GDM1 (cell line): ENCODE data around the gene STRN4.
A peak's percentile ranks its signal among the peaks of the same experiment; 100 is the strongest.
"Not testable (repeated sequence)": the region's sequence is repeated elsewhere in the genome, so short reads cannot be mapped to it uniquely, and the experiment has no call there.

Experiments
- DNase-seq: peaks from one replicate; lab custom pipeline; 2025; lab: John Stamatoyannopoulos, UW

STRN4 gene

DNA sequence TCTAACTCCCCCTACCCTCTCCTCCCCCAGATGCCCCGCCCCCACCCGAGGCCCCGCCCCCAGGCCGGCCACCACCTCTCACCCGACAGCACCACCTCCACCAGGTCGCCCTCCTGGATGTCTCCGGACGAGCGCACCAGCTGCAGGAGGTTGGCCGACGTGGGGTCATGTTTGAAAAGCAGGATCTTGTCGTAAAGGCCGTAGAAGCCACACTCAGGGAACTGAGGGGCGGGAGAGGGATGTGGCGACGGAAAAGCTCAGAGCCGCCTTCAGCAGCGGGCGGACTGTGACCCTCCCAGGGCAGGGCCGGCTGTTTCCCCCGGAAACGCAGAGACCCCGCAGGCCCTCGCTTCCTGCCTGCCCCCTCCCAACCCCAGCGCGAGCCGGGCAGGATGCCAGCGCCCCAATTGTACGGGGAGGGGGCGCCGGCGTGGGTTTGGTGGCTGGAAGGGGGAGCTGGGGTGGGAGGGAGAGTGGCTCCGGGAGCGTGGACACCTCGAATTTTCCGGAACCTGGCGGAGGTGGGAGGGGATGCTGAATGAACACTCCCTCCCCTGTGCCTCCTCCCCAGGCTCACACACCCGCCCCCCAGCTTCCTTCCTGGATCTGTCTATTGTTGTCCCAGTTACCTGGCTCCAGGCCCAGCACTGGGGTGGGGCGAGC, 32.3 kb downstream of the STRN4 start:
- DNase-seq = peak; percentile 96

DNA sequence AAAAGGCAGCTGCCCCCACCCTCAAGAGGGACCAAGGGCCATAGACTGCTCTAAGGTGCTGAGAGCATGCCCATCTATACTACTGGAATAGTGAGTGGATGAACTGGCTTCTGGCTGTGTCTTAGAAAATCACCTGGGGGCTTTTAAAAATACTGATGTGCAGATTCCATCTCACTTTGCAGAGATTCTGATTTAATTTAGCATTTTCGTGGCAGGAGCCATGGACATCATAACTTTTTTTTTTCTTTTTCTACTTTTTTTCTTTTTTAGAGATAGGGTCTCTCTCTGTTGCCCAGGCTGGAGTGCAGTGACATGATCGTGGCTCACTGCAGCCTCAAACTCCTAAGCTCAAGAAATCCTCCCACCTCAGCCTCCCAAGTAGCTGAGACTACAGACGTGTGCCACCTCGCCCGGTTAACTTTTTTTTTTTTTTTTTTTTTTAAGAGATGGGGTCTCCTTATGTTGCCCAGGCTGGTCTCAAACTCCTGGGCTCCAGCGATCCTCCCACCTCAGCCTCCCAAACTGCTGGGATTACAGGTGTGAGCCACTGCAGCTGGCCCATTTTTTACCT, 33.4 kb downstream of the STRN4 start:
- DNase-seq = not testable (repeated sequence)

DNA sequence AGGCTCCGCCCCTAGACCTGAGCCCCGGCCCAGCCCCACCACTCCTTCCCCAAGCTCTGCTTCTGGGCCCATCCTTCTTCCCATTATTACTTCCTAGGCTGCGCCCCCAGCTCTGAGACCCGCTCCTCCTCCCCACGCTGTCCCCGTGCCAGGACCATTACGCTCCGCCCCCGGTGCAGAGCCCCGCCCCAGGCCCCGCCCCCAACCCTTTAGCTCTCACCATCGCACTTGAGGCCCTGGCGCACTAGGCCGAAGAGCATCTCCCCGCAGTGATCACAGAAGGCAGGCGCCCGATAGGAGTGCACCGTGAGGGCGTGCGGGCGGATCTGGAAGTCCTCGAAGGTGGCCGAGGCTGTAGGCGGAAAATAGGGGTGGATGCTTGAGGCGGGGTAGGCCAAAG, 35.6 kb downstream of the STRN4 start:
- no peak for DNase-seq

DNA sequence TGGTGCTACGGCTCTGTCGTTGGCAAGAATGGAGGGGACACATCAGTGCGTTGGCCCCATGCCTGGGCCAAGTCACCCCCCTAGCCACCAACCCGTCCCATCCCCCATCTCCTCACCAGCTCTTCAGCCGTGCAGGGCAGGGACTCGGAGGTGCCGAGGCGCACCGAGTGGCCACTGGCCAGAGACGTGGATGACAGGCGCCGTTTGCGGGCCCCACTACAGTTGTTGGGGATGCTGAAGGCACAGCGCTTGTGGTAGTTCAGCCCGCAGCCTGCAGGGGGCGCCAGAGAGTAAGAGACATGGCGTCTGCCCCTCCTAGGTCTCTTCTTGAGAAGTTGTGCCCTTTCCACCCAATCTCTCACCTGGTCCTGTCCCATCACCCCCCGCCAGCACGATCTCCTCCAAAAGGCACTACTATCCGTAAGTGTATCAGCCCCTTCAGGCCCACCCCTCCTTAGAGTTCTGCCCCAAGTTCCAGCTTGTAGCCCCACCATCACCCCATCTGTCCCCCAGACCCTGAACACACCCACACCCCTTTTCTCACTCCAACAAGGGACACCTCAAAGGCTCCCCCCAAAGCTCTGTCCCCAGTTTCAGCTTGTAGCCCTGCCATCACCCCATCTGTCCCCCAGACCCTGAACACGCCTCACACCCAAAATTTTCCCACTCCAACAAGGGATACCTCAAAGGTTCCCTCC, 41.7 kb downstream of the STRN4 start:
- DNase-seq = peak; percentile 52

DNA sequence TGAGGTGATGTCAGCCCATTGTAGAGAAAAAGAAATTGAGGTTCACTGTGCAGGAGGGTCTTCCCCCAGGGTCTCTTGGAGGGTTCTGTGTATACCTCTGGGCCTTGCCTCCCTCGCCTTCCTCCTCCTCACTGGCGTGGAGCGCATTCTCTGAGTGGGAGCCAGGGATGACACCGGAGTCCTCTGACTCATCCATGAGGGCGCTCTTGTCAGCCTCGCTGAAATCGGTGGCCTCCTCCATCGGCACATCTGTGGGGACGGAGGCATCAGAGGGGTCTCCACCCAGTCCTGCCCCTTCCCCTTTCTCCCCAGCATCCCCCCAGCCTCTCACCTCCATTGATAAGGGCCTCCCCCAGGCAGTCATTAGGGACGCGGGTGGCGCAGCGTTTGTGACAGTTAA, 45.5 kb downstream of the STRN4 start:
- DNase-seq = no peak

DNA sequence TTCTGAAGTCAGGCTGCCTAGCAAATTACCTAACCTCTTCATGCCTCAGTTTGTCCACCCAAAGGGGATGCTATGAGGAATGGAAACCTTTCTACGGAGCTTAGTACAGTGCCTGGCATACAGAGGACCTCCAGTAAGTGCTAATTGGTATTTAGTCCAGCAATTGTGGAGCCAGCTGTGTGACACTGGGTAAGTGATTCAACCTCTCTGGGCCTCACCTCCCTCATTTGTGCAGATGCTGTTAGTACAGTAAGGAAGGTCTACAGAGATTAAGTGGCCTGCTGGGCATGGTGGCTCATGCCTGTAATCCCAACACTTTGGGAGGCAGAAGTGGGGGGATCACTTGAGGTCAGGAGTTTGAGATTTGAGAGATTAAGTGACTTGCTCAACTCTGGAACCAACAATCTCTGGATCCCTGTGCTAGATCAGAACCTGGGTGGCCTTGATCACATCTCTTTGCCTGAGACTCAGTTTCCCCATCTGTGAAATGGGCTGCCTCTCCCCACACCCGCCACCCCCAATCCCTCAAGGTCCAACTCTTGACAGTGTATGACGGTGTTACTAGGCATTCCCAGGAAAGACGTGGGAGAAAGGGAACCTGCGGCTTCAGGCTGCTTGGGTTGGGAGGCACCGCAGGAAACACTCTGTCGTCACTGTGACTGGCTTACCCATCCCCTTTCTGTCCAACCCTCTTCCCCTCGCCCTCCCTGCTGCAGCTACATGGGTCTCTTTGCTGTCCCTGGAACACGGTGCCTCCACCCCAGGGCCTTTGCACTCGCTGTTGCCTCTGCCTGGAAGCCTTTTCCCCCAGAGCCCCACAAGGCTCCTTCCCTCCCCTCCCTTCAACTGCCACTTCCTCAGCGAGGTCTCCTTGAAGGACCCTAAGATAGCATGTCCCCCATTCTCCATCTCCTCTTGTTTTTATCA, 47.6 kb downstream of the STRN4 start:
- no peak for DNase-seq

DNA sequence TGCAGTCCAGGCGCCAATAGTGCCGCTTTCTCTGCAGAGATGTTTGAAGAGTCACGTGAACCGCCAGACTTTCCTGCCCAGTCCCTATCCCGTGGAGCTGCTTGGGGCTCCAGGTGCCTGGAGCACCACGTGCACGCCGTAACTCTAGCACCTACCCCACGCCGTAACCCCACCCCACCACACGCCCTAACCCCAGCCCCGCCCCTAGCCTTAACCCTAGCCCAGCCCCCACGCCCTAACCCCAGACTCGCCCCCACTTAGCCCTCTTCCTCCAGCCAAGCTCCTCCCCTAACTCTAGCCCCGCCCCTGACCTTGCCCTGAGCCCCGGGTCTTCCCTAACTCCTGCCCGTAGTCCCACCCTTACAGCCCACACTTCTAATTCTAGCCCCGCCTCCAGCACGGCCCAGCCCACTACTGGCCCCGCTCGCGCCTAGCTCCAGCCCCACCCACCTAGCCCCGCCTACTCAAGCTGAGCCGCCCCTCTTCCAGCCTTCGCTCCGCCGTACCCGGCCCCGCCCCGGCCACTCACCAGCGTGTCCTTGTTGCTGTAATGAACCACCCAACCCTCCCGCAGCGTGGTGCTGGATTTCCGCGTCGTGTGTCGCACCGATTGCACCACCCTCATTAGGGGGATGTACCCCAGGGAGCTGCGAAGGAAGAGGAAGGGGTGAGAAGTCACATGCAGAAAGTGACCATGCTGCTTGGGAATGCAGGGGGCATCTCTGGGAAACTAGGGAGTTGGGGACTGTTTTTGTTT, 48.9 kb downstream of the STRN4 start:
- DNase-seq = no peak

DNA sequence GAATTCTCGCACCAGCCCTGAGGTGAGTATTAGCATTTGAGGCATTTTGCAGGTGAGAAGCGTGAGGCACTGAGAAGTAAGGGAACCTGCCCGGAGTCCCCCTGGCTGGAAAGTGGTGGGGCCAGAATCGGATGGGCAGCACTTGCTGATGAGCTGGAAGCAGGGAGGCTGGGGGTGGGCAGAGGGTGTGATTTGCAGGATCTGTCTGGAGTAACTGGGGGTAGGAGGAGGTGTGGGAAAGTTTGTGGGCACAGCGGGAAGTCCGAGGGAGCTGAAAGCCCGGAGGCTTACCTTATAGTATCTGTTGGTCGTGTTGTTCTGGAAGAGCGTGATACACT, 49.4 kb downstream of the STRN4 start:
- DNase-seq = no peak

DNA sequence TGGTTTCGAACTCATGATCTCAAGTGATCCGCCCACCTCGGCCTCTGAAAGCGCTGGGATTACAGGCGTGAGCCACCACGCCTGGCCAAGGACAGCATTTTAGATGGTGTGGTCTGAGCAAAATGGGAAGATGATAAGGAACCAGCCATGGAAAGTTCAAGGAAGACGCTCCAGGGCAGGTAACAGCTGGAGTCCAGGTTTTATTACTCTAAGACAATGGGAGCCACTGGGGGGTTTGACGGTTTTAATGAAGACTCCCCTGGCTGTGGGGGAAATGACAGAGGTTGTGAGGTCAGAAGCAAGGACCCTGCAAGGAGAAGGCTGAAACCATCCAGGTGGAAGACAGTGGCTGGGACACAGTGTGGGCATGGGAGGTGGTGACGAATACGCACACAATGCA, 50.2 kb downstream of the STRN4 start:
- no peak for DNase-seq

DNA sequence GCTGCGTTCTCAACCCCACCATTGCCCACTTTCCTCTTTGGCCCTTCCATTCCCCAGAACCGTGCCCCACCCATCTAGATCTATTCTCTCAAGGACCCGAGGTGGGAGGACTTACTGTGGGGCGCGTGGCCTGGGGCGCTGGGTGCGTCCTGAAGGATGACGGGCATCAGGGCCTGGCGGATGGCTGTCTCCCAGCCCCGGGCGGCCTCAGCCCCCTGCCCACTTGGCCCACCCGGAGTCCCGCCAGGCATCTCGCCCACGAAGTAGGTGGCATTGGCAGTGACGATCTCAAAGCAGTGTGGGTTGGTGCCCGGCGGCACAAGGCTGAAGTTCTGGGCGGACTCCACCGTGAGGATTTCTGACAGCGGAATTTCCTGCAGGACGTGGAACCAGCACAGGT, 52.5 kb downstream of the STRN4 start:
- no peak for DNase-seq

DNA sequence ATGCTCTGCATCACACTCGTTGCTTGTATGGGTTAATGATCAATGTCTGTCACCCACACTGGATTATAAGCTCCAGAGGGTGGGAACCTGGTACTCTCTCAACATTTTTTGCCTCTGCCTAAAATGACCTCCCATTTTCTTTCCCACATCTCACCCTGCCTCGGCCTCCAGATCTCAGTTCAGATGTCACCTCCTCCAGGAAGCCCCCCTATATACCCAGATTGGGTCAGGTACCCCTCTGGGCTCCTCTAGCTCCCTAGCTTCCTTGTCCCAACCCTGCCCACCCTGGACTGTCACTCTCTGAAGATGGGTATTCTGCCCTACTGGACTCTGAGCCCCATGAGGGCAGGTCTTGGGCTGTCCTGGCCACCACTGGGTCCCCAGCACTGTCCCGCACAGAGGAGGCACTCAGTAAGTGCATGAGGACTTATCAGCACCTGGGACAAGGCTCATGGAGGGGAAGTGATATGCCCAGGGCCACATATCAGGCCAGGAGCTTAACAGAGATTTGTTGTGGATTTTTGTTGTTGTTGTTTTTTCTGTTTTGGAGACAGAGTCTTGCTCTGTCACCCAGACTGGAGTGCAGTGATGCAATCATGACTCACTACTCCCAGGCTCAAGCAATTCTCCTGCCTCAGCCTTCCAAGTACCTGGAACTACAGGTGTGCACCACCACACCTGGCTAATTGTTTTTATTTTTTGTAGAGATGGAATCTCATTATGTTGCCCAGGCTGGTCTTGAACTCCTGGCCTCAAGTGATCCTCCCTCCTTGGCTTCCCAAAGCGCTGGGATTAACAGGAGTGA, 53.1 kb downstream of the STRN4 start:
- DNase-seq = no peak

DNA sequence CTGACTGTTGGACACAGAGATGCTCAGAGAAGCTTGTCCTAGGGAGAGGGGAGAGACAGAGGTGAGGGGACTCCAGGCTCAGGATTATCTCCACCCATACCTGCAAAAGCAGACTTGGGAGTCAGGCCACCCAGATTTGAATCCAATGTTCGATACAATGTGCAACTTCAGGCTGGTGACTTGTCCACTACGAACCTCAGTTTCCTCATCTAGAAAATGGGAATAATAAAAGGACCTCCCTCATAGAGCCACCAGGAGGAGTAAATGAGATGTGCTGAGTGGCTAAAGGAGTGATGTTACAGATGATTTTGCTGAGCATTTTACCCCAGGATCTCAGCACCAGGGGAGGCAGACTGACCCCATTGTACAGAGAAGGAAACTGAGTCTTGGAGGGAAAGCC, 54.3 kb downstream of the STRN4 start:
- DNase-seq = no peak

DNA sequence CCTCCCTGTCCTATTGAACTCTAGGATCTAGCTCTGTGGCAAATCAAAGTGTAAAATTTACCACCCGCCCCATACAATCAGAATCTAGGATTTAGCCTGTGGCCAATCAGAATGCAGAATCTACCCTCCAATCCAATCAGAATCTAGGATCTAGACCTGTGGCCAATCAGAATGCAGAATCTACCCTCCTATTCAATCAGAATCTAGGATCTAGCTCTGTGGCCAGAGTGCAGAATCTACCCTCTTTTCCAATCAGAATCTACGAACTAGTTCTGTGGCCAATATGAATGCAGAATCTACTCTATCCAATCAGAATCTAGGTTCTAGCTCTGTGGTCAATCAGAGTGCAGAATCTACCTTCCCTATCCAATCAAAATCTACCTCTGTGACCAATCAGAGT, 55.1 kb downstream of the STRN4 start:
- no peak for DNase-seq

DNA sequence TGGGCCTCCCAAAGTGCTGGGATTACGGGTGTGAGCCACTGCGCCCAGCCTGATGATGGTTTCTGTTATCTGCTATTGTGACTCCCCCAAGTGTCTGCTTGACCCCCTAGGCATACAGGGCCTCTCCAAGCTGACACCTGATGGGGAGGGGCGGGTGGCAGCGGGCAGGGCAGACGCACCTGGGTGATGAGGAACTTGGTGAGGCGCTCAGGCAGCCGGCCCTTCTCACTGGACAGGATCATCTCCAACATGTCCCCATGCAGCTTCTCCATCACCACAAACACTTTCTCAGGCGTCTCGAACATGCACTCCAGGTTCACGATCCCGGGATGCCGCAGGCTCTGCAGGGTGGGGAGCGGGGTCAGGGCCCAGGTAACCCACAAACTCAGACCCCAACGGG, 56.9 kb downstream of the STRN4 start:
- DNase-seq = no peak

DNA sequence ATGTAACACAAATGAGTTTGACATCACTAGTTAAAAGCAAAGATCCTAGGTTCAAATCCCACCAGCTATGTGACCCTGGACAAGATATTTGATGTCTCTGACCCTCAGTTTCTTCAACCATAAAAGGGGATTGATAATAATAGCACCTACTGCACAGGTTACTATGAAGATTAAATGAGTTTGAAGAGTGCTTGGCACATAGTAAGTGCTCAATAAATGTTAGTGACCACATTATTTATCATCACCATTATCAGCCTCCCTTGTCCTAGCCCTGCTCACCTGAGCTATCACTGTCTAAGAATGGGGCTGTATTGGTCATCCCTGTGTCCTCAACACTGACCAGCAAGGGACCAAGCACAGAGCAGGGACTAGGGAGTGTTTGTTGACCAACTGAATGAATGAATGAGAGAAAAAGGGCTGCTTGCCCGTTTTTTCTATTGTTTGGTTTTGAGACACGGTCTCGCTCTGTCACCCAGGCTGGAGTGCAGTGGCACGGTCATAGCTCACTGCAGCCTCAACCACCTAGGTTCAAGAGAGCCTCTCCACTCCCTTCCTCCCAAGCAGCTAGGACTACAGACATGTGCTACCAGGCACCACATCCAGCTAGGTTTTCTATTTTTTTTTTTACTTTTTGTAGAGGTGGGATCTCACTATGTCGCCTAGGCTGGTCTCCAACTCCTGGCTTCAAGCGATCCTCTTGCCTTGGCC, 58.7 kb downstream of the STRN4 start:
- no peak for DNase-seq

DNA sequence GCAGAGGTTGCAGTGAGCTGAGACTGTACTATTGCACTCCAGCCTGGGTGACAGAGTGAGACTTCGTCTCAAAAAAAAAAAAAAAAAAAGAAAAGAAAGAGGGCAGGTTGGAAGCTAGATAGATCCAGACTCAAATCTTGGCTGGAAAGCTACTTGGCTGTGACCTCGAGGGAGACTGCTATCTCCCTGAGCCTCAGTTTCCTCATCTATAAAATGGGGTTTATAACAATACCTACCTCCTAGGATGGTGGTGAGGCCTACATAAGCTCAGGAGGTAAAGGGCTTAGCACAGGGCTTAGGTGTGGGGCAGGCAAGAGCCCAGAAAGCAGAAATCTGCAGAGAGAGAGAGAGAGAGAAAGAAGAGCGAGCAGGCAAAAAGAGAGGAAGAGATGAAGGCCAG, 61.1 kb downstream of the STRN4 start:
- DNase-seq = no peak

DNA sequence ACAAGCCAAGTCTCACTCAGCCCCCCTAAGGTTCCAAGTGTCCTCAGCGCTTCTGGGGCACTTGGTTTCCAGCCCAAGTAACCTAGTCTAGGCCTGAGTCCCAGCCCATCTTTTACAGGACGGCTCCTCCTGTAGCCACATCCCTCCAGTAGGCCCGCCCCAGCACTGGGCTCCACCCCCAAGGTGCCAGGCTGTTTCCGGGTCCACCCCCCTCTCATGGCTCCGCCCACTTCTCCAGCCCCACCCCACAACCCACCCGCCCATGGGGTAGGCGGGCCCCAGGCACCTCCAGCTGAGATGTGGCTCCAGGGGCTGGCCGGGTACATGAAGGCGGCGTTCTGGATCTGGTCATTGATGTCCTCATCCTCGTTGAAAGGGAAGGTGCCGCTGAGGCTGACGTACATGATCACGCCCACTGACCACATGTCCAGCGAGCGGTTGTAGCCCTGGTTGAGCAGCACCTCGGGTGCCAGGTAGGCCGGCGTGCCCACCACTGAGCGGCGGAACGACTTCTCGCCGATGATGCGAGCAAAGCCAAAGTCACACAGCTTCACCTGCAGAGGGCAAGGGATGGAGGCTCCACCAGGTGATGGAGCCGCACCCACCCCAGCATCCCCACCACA, 68.0 kb downstream of the STRN4 start:
- DNase-seq = no peak

DNA sequence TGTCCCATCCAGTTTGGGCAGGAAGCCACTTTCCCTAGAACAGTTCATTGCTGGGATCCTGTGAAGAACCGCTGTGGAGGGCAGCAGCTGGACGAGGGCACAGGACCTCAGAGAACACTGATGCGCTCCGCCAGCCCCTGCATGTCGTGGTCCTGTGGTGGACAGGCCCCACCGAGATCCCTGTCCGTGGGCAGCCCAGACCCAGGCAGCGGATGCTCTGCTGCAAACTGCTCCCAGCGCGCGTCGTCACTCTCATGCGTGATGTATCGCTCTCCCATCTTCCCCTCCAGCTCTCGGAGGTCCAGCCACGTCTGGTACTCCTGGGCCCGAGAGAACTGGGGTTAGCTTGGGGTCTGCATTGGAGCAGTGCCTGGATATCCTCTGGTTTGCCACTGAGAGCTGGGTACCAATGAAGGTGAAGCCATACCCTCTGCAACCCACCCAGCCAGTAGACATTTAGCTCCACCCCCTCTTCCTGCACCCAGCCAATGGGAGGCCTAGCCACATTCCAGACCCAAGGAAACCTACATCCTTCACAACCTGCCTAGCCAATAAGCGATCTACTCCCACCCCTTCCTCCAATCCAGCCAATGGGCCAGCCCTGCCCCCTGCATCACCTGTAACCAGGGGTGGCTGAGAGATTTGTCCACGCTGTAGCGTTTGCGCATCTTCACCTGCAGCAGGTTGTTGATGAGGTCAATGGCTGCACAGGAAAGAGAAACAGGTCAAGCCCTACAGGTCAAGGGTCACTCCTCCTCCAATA, 71.7 kb downstream of the STRN4 start:
- DNase-seq = no peak

DNA sequence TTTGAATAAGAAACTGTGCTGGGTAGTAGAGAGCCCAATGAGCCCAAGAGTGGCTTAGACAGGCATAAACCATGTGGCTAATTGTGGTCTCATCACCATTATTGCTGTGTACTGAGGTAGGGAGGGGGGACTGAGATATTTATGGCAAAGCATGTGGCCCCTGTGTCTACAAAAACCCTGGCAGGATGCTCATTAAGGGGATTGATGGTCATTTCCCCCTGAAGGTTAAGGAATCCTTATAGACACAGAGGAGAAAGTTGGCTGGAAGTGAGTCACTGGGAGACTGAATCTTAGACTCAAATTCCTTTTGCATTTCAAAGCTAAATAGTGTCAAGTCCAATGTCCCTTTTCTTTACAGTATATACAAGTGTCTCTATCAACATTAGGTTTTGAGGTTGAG, 75.4 kb downstream of the STRN4 start:
- no peak for DNase-seq
